Measurements from ENCODE around the gene FNIP1. TPM values are rescaled to one million over a fixed set of nuclear protein-coding genes. Genes with fewer than 3 reads are reported as not detected.
"Not testable (repeated sequence)": the region's sequence is repeated elsewhere in the genome, so short reads cannot be mapped to it uniquely, and the experiment has no call there.

FNIP1 gene
- total RNA-seq, 1 experiment from 2014 or later, result 17.6 TPM

DNA sequence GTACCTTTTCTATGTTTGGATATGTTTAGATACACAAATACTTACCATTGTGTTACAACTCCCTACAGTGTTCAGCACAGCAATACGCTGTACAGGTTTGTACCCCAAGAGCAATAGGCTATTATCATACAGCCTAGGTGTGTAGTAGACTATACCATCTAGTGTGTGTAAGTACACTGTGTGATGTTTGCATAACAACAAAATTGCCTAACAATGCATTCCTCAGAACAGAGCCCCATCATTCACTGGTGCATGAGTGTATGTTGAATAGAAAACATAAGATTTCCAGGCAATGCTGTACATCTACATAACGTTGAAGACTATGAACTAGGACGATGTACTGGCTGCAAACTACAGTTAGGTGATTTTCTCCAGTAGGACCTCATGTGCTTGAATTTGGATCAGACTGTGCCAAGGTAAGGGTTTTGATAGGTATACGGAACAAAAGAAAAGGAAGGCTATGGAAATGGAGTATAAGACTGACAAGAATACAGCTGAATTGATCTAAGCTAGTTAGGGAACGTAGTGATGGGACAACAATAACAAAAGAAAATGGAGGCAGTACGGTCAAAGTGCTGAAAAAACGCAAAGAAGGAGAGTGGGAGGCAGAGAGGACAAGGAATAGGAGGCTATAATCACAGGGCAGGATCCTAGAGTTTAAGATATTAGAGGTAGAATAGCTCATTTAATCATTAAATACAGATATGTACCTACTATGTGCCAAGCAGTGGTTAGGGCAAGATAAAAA lies 46.9 kb downstream of the FNIP1 start:
- no peak for DNase-seq
- Histone ChIP-seq H3K27me3 (ENCODE audit: control insufficient read depth, insufficient read depth, low read length) (no peaks in the 10 kb centered on the region), H3K36me3 (replicated peaks; ENCODE audit: control insufficient read depth, insufficient read depth, low read length) (no peaks in the 10 kb centered on the region), H3K4me3 (ENCODE audit: insufficient read depth, low read depth, low read length) (no peak overlapping the region)

GRCh38 chr5:131749138-131749537 lies 47.7 kb downstream of the FNIP1 start:
- DNase-seq, result no peak
- H3K27me3 ChIP-seq (ENCODE audit: control insufficient read depth, insufficient read depth, low read length), result no peaks in the 10 kb centered on the region
- H3K4me3 ChIP-seq (ENCODE audit: insufficient read depth, low read depth, low read length), result no peak overlapping the region
- no peaks in the 10 kb centered on the region for H3K36me3 ChIP-seq (replicated peaks; ENCODE audit: control insufficient read depth, insufficient read depth, low read length)

DNA sequence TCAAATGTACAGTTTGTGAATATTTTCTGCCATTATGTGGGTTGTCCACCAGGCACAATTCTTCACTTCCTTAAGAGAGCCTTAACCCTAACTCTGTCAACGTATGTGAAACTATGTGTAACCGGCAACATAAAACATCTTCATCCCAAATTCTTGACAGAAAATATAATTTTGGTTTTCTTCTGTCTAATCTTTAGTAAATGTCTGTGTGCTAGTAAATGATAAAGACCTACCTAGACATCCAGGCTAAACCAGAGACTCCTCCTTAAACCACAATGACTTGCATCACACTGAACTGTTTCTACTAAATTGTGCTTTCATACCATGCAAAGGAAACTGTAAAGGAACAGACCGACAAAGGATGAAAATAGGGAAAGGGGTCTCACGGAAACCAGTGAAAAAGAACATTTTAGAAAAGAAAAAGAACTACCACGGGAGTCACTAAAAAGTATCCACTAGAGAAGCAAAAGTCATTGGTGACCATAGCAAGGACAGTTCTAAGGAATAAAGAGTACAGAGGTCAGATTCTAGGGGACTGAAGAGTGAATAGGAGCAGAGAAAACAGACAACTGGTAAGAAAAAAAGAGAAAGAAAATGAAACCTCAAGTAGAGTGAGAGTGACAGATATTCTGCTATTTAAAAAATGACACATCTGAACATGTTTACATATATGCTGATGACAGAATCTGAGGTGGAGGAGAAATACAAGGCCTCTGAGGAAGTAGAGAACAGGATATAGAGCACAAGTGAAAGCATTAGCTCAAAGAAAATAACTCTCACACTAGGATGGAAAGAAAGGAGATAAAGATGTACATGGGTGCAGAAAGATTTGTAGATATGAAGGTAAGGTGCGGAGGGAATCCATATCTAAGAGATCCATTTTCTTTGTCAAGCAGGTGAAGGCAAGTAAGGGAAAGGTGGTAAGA lies 49.4 kb downstream of the FNIP1 start:
- no peaks in the 10 kb centered on the region for H3K36me3 ChIP-seq (replicated peaks; ENCODE audit: control insufficient read depth, insufficient read depth, low read length)
- H3K27me3 ChIP-seq (ENCODE audit: control insufficient read depth, insufficient read depth, low read length), result no peaks in the 10 kb centered on the region
- no peak for DNase-seq
- no peak overlapping the region for H3K4me3 ChIP-seq (ENCODE audit: insufficient read depth, low read depth, low read length)

- H3K27me3 ChIP-seq (ENCODE audit: control insufficient read depth, insufficient read depth, low read length), result no peaks in the 10 kb centered on the region
These were observed 50.4 kb downstream of the FNIP1 start for GRCh38 chr5:131746423-131746822.

GRCh38 chr5:131745703-131746102 lies 51.1 kb downstream of the FNIP1 start:
- Histone ChIP-seq H3K36me3 (replicated peaks; ENCODE audit: control insufficient read depth, insufficient read depth, low read length) (no peaks in the 10 kb centered on the region), H3K27me3 (ENCODE audit: control insufficient read depth, insufficient read depth, low read length) (no peaks in the 10 kb centered on the region), H3K4me3 (ENCODE audit: insufficient read depth, low read depth, low read length) (no peak overlapping the region)
- DNase-seq, result no peak

More at GRCh38 chr5:131746423-131746822, 50.4 kb downstream of the FNIP1 start:
- no peak for DNase-seq
- Histone ChIP-seq H3K36me3 (replicated peaks; ENCODE audit: control insufficient read depth, insufficient read depth, low read length) (no peaks in the 10 kb centered on the region), H3K4me3 (ENCODE audit: insufficient read depth, low read depth, low read length) (no peak overlapping the region)

DNA sequence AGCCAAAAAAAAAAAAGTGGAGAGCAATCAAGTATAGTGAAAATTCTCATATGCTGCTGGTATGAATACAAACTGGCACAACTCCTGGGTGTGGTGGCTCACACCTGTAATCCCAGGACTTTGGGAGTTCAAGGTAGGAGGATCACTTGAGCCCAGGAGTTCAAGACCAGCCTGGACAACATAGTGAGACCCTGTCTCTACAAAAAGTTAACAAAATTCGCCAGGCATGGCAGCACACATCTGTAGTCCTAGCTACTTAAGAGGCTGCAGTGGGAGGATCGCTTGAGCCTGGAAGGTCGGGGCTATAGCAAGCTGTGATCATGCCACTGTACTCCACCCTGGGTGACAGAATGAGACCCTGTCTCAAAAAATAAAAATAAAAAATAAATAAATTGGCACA lies 51.7 kb downstream of the FNIP1 start:
- no peaks in the 10 kb centered on the region for H3K36me3 ChIP-seq (replicated peaks; ENCODE audit: control insufficient read depth, insufficient read depth, low read length)
- no peak for DNase-seq
- no peak overlapping the region for H3K4me3 ChIP-seq (ENCODE audit: insufficient read depth, low read depth, low read length)
- no peaks in the 10 kb centered on the region for H3K27me3 ChIP-seq (ENCODE audit: control insufficient read depth, insufficient read depth, low read length)

- DNase-seq, result no peak
- Histone ChIP-seq H3K36me3 (replicated peaks; ENCODE audit: control insufficient read depth, insufficient read depth, low read length) (no peaks in the 10 kb centered on the region), H3K4me3 (ENCODE audit: insufficient read depth, low read depth, low read length) (no peak overlapping the region), H3K27me3 (ENCODE audit: control insufficient read depth, insufficient read depth, low read length) (no peaks in the 10 kb centered on the region)
These were observed 56.3 kb downstream of the FNIP1 start for GRCh38 chr5:131740477-131740876.

DNA sequence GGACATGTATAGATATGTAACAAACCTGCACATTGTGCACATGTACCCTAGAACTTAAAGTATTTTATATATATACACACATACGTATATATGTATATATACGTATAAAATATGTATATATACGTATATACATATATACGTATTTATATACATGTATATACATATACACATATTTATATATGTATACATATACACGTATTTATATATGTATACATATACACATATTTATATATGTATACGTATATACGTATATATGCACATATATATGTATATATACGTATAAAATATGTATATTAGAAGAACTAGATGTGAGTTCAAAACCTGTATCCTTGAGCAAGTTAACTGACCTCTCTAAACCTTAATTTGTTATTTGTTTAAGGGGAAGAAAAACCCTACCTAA lies 61.4 kb downstream of the FNIP1 start:
- Histone ChIP-seq H3K27me3 (ENCODE audit: control insufficient read depth, insufficient read depth, low read length) (no peaks in the 10 kb centered on the region), H3K36me3 (replicated peaks; ENCODE audit: control insufficient read depth, insufficient read depth, low read length) (no peaks in the 10 kb centered on the region), H3K4me3 (ENCODE audit: insufficient read depth, low read depth, low read length) (no peak overlapping the region)
- DNase-seq, result no peak

DNA sequence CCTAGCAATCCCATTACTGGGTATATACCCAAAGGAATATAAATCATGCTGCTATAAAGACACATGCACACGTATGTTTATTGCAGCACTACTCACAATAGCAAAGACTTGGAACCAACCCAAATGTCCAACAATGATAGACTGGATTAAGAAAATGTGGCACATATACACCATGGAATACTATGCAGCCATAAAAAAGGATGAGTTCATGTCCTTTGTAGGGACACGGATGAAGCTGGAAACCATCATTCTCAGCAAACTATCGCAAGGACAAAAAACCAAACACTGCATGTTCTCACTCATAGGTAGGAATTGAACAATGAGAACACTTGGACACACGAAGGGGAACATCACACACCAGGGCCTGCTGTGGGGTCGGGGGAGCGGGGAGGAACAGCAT lies 61.9 kb downstream of the FNIP1 start:
- DNase-seq; H3K27me3 ChIP-seq (ENCODE audit: control insufficient read depth, insufficient read depth, low read length); H3K36me3 ChIP-seq (replicated peaks; ENCODE audit: control insufficient read depth, insufficient read depth, low read length); H3K4me3 ChIP-seq (ENCODE audit: insufficient read depth, low read depth, low read length): not testable (repeated sequence)

- H3K27me3 ChIP-seq (ENCODE audit: control insufficient read depth, insufficient read depth, low read length); H3K36me3 ChIP-seq (replicated peaks; ENCODE audit: control insufficient read depth, insufficient read depth, low read length); DNase-seq; H3K4me3 ChIP-seq (ENCODE audit: insufficient read depth, low read depth, low read length): not testable (repeated sequence)
These were observed 67.5 kb downstream of the FNIP1 start for GRCh38 chr5:131729292-131729691.

DNA sequence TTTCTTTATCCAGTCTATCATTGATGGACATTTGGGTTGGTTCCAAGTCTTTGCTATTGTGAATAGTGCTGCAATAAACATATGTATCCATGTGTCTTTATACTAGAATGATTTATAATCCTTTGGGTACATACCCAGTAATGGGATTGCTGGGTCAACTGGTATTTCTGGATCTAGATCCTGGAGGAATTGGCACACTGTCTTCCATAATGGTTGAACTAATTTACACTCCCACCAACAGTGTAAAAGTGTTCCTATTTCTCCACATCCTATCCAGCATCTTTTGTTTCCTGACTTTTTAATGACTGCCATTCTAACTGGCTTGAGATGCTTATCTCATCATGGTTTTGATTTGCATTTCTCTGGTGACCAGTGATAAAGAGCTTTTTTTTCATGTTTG lies 72.7 kb downstream of the FNIP1 start:
- not testable (repeated sequence) for DNase-seq; H3K4me3 ChIP-seq (ENCODE audit: insufficient read depth, low read depth, low read length); H3K27me3 ChIP-seq (ENCODE audit: control insufficient read depth, insufficient read depth, low read length); H3K36me3 ChIP-seq (replicated peaks; ENCODE audit: control insufficient read depth, insufficient read depth, low read length)

DNA sequence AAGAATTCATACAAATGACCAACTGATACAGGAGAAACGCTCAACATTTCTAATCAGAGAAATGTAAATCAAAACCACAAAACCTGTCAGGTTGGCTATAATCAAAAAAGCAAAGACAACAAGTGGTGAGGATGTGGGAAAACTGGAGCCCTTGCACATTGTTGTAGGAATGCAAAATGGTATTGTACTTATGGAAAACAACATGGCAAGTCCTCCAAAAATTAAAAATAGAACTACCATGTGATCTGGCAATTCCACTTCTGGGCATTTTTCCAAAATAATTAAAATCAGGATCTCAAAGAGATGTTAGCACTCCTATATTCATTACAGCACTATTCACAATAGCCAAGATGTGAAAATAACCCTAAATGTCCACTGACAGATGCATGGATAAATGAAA lies 76.1 kb downstream of the FNIP1 start:
- H3K4me3 ChIP-seq (ENCODE audit: insufficient read depth, low read depth, low read length), result no peak overlapping the region
- DNase-seq, result no peak
- no peaks in the 10 kb centered on the region for H3K27me3 ChIP-seq (ENCODE audit: control insufficient read depth, insufficient read depth, low read length)
- H3K36me3 ChIP-seq (replicated peaks; ENCODE audit: control insufficient read depth, insufficient read depth, low read length), result no peaks in the 10 kb centered on the region

GRCh38 chr5:131719564-131719963 lies 77.3 kb downstream of the FNIP1 start:
- Histone ChIP-seq H3K36me3 (replicated peaks; ENCODE audit: control insufficient read depth, insufficient read depth, low read length) (no peaks in the 10 kb centered on the region), H3K27me3 (ENCODE audit: control insufficient read depth, insufficient read depth, low read length) (no peaks in the 10 kb centered on the region), H3K4me3 (ENCODE audit: insufficient read depth, low read depth, low read length) (no peak overlapping the region)
- DNase-seq, result no peak

DNA sequence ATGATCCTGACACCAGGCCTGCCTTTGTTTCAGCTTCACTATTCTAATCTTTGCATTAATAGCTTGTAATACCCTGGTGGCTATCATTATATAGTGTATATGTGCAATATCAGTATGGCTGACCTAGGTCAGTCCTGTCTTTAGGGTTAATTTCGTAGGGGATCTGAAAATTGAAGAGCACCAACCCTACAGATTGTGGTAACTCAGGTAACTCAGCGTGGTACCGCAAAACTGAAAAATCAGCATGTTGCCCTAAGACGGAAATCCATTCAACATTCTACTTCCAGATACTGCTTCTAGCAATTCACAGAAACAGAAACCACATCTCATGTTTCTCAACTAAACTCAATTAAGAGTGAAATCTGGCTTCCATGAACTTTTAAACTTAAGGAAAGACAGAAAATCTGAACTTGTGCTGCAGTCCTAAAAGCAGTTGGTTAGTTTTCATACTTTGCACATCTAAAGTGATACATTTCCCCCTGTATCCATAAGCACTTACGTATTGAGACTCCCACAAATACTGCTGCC lies 78.3 kb downstream of the FNIP1 start:
- no peak overlapping the region for H3K4me3 ChIP-seq (ENCODE audit: insufficient read depth, low read depth, low read length)
- H3K36me3 ChIP-seq (replicated peaks; ENCODE audit: control insufficient read depth, insufficient read depth, low read length), result no peaks in the 10 kb centered on the region
- DNase-seq, result no peak
- H3K27me3 ChIP-seq (ENCODE audit: control insufficient read depth, insufficient read depth, low read length), result no peaks in the 10 kb centered on the region

DNA sequence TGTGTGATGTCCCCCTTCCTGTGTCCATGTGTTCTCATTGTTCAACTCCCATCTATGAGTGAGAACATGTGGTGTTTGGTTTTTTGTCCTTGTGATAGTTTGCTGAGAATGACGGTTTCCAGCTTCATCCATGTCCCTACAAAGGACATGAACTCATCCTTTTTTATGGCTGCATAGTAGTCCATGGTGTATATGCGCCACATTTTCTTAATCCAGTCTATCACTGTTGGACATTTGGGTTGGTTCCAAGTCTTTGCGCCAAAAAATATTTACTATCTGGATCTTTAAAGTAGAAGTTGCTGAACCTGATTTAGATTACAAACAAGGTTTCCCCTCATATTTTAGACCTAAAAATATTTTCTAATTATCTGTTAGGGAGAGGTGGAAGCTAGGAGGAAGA lies 79.7 kb downstream of the FNIP1 start:
- H3K4me3 ChIP-seq (ENCODE audit: insufficient read depth, low read depth, low read length); H3K36me3 ChIP-seq (replicated peaks; ENCODE audit: control insufficient read depth, insufficient read depth, low read length); DNase-seq; H3K27me3 ChIP-seq (ENCODE audit: control insufficient read depth, insufficient read depth, low read length): not testable (repeated sequence)
